ENCODE measurements around the gene DCAF10.
"Not testable (repeated sequence)": the region's sequence is repeated elsewhere in the genome, so short reads cannot be mapped to it uniquely, and the experiment has no call there.

DCAF10 gene

GRCh38 chr9:37870081-37870798, 69.6 kb downstream of the DCAF10 start:
- DNase-seq, result no peak

GRCh38 chr9:37870799-37871176, 70.2 kb downstream of the DCAF10 start:
- no peak for DNase-seq

DNA sequence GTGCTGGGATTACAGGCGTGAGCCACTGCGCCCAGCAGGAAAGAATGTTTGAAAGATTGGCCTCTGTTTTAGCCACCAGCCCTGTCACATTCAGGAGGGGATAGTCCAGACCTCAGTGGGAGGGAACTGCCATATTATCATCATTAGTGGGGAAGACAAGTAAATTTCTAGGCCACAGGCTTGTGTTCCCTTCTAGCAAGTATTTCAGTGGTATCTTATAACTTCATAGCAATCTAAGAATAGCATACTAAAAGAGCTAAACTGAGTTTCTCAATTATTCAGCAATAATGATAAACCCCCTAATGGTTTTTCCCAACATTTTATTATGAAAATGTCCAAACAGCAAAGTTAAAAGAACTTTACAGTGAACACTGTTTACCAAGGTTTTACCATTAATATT, 73.4 kb downstream of the DCAF10 start:
- DNase-seq, result no peak

DNA sequence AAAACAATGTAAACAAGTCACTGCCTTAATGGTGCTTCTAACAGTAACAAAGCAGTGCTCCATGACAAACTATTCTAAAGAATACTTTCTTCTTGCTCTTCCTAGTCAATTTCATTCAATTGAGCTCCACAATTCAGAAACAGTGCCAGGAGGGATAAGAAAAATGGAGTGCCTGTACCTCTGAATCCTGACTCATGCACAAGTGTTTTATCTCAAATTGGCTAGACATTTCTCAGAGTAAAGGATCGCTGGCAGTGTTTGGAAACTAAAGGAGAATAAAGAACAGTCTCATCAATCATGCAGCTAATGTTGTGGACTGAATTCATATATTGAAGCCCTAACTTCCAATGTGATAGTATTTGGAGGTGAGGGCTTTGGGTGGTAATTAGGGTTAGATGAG, 75.8 kb downstream of the DCAF10 start:
- DNase-seq, result no peak

GRCh38 chr9:37880916-37881479, 80.4 kb downstream of the DCAF10 start:
- no peak for DNase-seq

GRCh38 chr9:37887977-37888583, 87.5 kb downstream of the DCAF10 start:
- not testable (repeated sequence) for DNase-seq

GRCh38 chr9:37889536-37889935, 88.9 kb downstream of the DCAF10 start:
- DNase-seq, result no peak

DNA sequence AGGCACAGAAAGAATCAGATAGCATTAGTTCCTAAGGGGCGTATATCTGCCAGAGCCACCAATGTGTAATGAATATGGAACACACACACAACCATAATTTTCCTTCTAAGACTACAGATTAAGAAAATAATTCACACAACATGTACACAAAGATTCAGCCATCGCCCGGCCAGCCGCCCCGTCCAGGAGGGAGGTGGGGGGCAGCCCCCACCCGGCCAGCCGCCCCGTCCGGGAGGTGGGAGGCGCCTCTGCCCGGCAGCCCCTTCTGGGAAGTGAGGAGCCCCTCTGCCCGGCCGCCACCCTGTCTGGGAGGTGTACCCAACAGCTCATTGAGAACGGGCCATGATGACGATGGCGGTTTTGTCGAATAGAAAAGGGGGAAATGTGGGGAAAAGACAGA, 90.4 kb downstream of the DCAF10 start:
- not testable (repeated sequence) for DNase-seq

GRCh38 chr9:37892063-37892462, 91.5 kb downstream of the DCAF10 start:
- no peak for DNase-seq

- DNase-seq, result no peak
Observed at GRCh38 chr9:37897665-37898064, 97.1 kb downstream of the DCAF10 start.

DNA sequence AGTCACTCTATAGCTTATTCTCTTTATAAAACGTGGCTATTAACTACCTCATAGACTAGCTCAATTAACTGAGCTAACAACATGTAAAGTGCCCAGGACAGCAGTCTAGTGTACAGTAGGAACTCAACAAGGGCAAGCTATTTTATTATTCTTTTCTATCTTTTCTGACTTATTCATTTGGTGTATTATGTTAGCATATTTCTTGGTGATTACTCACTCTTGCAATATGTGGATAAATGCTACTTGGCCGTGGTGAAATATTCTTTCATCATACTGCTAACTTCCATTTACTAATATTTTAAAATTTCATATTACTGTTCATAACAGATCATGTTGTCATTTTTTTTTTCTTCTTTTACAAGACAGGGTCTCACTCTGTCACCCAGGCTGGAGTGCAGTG, 98.4 kb downstream of the DCAF10 start:
- no peak for DNase-seq

GRCh38 chr9:37902131-37902530, 101.5 kb downstream of the DCAF10 start:
- DNase-seq, result no peak

DNA sequence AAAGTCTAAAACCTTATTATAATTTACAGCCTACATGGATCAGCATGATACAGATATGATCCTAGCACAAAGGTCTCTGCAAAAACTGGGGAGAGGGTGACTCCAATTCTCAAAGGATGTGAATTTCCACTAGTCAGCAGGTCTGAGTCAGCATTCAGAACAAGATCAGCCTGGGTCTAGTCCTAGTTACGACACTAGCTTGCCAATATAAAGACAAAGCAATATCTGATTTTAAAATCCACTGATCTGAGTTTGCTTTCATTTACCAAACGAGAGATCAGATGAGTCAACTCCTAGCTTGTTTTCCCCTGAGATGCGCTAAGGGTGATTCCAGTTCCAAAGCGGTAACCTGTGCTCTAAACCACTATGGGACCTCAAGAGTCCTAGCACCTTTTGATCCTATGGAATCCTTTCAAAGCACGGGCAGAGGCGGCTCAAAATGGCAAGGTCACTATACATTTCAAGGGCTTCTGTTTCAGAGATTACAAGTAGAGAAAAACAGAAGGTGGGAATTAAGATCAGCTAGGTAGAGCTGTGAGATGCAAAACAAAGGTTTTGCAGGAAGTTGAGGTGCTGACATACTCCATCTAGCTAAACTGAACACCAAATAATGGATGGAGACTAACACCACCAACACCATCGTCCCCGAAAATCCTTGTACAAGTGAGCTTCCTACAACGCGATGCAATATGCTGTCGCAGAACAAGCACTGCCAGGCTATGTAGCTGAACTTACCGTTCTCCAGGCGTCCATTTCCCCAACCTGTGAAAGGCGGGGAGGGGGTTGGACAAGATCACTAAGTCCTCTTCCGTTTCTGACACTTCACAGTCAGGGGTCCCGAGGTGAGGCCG, 102.4 kb downstream of the DCAF10 start:
- DNase-seq, result no peak

DNA sequence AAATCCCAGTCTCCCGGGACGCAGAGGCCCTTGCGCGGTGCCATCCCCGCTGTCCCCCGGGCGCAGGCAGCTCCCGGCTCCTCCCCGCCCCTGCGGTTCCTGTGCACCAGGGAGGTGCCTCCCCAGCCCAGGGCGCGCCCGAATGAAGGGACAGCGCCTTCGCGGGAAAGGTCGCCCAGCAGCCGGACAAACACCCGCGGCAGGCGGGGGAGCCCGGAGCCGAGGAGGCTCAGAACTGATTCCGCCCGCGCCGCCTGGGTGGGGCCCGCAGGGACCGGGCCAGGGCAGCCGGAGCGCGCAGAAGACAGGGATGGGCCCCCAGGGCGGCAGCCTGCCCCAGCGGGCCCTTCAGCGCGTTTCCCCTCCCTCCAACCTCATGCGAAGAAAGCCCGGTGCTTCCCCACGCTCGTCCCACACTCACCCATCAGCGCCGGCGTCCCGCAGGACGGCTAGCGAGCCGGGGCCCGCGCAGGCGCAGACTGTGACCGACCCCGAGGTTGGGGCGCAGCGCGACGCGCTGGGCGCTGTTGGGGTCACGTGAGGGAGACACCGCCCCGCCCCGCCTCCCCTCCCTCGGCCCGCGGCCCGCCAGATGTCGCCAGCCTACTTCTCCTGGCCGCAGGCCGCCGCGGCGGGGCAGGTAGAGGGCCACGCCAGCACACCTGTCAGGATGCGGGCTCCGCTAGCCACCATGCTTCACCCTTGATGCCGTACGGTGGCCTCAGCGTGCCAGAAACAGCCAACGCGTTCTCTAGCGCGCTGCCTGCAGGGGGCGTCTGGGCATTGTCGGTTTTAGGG, 103.2 kb downstream of the DCAF10 start, which contains the start of gene SLC25A51:
Gene SLC25A51, minus strand, starts transcription at position 481 of the 798 bp plus-strand sequence. CDS start 15,577 bp downstream, outside the sequence.
- peak; percentile 78 for DNase-seq

GRCh38 chr9:37904445-37905130, 104.0 kb downstream of the DCAF10 start:
- no peak for DNase-seq

DNA sequence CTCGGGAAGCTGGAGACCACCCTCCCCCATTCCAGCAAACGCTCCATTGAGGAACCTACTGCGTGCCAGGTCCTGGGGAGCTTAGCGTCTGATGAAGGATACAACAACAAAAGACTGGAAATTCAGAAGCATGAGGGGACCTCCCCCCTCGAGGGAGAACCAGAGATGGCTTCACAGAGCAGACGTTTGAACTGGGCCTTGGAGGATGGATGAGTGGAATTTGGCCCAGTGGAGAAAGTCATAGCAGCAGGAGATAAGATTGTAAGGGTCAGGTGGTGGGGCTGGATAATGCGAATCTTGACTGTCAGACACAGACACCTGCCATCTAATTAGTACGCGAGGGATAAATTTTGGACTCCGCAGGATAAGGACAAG, 104.5 kb downstream of the DCAF10 start:
- no peak for DNase-seq

- no peak for DNase-seq
Observed at GRCh38 chr9:37905776-37906175, 105.2 kb downstream of the DCAF10 start.

DNA sequence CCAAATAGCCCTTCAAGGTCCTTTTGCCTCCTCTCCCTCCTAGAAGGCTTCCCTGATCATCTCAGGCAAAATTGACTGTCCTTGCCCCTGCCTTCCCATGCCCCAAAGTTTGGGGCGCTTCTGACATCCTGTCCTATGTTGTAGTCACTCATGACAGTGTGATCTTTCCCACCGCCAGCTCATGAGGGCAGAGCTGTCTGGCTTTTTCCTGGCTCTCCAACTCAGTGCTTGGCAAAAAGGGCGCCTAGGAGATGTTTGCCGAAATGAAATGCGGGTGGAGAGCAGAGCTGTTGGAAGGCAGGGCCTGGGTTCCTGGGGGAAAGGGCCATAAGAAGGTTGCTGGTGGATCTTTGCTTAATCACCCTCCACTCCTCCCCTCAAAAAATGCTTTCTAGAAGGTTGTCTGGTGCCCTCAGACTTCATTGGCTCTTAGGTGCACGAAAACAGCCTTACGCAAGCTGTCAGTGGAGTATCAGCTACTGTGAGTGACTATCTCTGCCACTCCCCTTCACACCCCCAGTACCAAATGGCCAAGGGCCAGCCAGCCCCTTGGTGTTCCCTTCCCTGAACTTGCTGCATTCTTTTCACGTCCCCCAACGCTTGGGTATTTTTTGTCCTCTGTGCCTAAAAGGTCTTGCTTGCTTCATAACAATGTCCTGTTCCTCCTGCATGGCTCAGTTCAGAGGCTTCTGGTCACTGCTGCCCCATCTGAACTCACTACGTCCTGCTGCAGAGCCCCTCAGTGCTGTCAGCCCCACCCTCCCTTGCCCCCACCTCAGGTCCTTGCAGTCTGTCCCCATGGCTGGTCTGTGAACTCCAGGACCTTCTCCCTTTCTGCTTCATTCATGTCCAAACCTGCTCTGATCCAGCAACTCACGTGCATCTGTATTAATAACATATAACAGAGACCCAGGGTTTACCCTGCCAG, 106.0 kb downstream of the DCAF10 start:
- DNase-seq, result no peak

GRCh38 chr9:37908283-37908682, 107.7 kb downstream of the DCAF10 start:
- DNase-seq, result no peak

DNA sequence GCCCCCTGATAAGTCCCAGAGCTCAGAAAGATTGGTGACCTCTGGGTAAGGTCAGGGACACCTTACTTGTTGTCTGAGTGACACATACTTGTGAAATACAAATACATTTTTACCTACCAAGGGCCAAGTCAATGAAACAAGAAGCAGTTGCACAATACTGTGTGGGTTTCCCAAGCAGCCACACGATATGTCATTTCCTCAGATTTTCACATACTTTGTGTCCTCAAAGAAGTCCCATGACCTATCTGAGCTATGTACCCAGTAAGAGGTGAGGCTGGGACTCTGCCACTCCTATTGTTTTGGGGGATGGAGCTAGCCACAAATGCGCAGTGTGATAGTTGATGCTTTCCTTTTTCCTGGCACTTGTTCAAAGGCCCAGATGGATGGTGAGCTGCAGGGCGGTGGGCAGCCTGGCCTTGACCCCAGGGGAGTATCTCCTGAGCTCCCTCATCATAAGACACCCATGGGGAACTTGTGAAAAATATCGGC, 108.1 kb downstream of the DCAF10 start:
- no peak for DNase-seq

- DNase-seq, result no peak
Observed at GRCh38 chr9:37909326-37909725, 108.7 kb downstream of the DCAF10 start.

All from NCI-H2227 treated with DMSO at 0.1 percent for 48 hours (cell line).